HepG2 (cell line): ENCODE measurements around the gene CEACAM3. TPM values are rescaled to one million over a fixed set of nuclear protein-coding genes. Genes with fewer than 3 reads are reported as not detected.

Experiments used
- ATAC-seq: fragments of 200-7000 bp; cut with Tn5 transposase; 3 replicates; pipeline ENCODE4 v1.9.1; 2020; ENCODE audit warnings: mild to moderate bottlenecking, moderate library complexity
- BruUV-seq: library from RNA; stranded (reverse); fragments of 400-500 nt; replicated peaks from 2 replicates; lab custom pipeline; 2021; lab: Mats Ljungman, UMichigan
- CTCF ChIA-PET: fragments of 300-600 bp; formaldehyde crosslinking; extraction: SDS; loops from one replicate; lab custom pipeline; 2021; ENCODE audit warnings: low total read pairs, inconsistent platforms, low intra/inter-chr PET ratio; lab: Yijun Ruan, JAX
- POLR2A ChIA-PET: fragments of 350-600 bp; sonication (Branson Sonifier 250); formaldehyde crosslinking; loops from one replicate; lab custom pipeline; 2020; ENCODE audit warnings: antibody characterized with exemption, inconsistent platforms; lab: Yijun Ruan, JAX
- DNase-seq: peaks from one replicate; pipeline ENCODE4 v3.0.0-alpha.2; 2015; ENCODE audit warnings: low spot score
- FAIRE-seq: peaks from 3 replicates; lab custom pipeline; 2011; peaks lifted over from hg19 to GRCh38; lab: Jason Lieb, UNC
- H2AFZ ChIP-seq: one replicate; pipeline ENCODE4 v1.6.1; 2011; ENCODE audit warnings: low read length, inconsistent platforms
- H3K27ac ChIP-seq: fragments of 300-600 bp; 3 replicates; pipeline ENCODE4 v1.8.0; 2011; ENCODE audit warnings: mixed run types, mild to moderate bottlenecking, mixed read lengths, low read length, inconsistent platforms; ENCODE audit not compliant: insufficient read depth; ENCODE audit errors: extremely low read length
- H3K27me3 ChIP-seq, 2 experiments: fragments of 200-600 bp in 1 of 2; 2 replicates in 1 of 2; 3 replicates in 1 of 2; pipeline versions ENCODE4 v1.6.0 to v1.8.0; 2011; ENCODE audit warnings: low read length in 2 of 2, mild to moderate bottlenecking in 2 of 2, moderate library complexity in 2 of 2, inconsistent platforms in 1 of 2; ENCODE audit not compliant: insufficient read depth in 2 of 2, control insufficient read depth in 1 of 2
- H3K36me3 ChIP-seq, 2 experiments: fragments of 200-600 bp in 1 of 2; replicated peaks in 1 of 2; 2 replicates in 1 of 2; 3 replicates in 1 of 2; pipeline versions ENCODE4 v1.5.1 to v1.8.0; 2011; ENCODE audit warnings: low read length in 2 of 2, inconsistent platforms in 1 of 2; ENCODE audit not compliant: insufficient read depth in 2 of 2, control insufficient read depth in 1 of 2
- H3K4me1 ChIP-seq: 2 replicates; pipeline ENCODE4 v1.5.1; 2012; ENCODE audit warnings: low read length, inconsistent platforms; ENCODE audit not compliant: insufficient read depth
- H3K4me2 ChIP-seq: 2 replicates; pipeline ENCODE4 v1.6.0; 2011; ENCODE audit warnings: low read depth, low read length, inconsistent platforms
- H3K4me3 ChIP-seq, 3 experiments: fragments of 200-600 bp in 1 of 3; sonication (generic), shearing (Covaris generic) in 1 of 3; replicated peaks in 1 of 3; 2 replicates each; pipeline ENCODE4 v1.5.1; 2011 to 2016; ENCODE audit warnings: low read length in 3 of 3, inconsistent platforms in 2 of 3, low read depth in 2 of 3, mild to moderate bottlenecking in 2 of 3, control low read depth in 1 of 3, mixed read lengths in 1 of 3; ENCODE audit not compliant: insufficient read depth in 1 of 3
- H3K79me2 ChIP-seq: one replicate; pipeline ENCODE4 v1.6.1; 2011; ENCODE audit warnings: low read length, inconsistent platforms; ENCODE audit not compliant: insufficient read depth
- H3K9ac ChIP-seq: 2 replicates; pipeline ENCODE4 v1.6.0; 2011; ENCODE audit warnings: mild to moderate bottlenecking, low read depth, low read length, inconsistent platforms; ENCODE audit not compliant: insufficient read depth
- H3K9me3 ChIP-seq: 2 replicates; pipeline ENCODE4 v1.5.1; 2012; ENCODE audit warnings: mild to moderate bottlenecking, low read length
- H4K20me1 ChIP-seq: 2 replicates; pipeline ENCODE4 v1.6.0; 2011; ENCODE audit warnings: inconsistent platforms, mild to moderate bottlenecking, low read length, moderate library complexity; ENCODE audit not compliant: insufficient read depth
- FOXA3 ChIP-seq: IDR thresholded peaks from 2 replicates; pipeline ENCODE4 v1.6.1; 2016; ENCODE audit warnings: missing genetic modification reagents, missing compliant biosample characterization
- FOXK2 ChIP-seq: fragments of 450-650 bp; IDR thresholded peaks from 2 replicates; pipeline ENCODE4 v1.6.1; 2016
- GTF2F1 ChIP-seq: fragments of 150-350 bp; IDR thresholded peaks from 2 replicates; pipeline ENCODE4 v1.6.1; 2014; ENCODE audit warnings: low read length
- MEF2D ChIP-seq: sonication (generic); formaldehyde crosslinking; IDR thresholded peaks from 2 replicates; pipeline ENCODE4 v1.5.1; 2020; ENCODE audit warnings: mild to moderate bottlenecking, missing genetic modification reagents
- NR2F6 ChIP-seq, 2 experiments: IDR thresholded peaks; 2 replicates each; pipeline ENCODE4 v1.6.1; 2016; ENCODE audit warnings: antibody characterized with exemption in 1 of 2, mild to moderate bottlenecking in 1 of 2
- POLR2AphosphoS2 ChIP-seq: IDR thresholded peaks from 2 replicates; pipeline ENCODE4 v1.6.1; 2011; ENCODE audit warnings: low read depth, low read length, improper control_type of control experiment
- POLR2AphosphoS5 ChIP-seq: IDR thresholded peaks from 2 replicates; pipeline ENCODE4 v1.6.1; 2012; ENCODE audit warnings: low read depth, low read length
- RFX3 ChIP-seq: IDR thresholded peaks from 2 replicates; pipeline ENCODE4 v1.6.1; 2016; ENCODE audit warnings: missing biosample characterization, missing genetic modification reagents
- TEAD2 ChIP-seq: sonication (generic); formaldehyde crosslinking; IDR thresholded peaks from 2 replicates; pipeline ENCODE4 v1.9.0; 2021; ENCODE audit warnings: missing genetic modification reagents
- ZNF564 ChIP-seq: sonication (generic); formaldehyde crosslinking; IDR thresholded peaks from 2 replicates; pipeline ENCODE4 v1.8.1; 2023; ENCODE audit warnings: mild to moderate bottlenecking, missing genetic modification reagents
- ZNF605 ChIP-seq: sonication (generic); formaldehyde crosslinking; IDR thresholded peaks from 2 replicates; pipeline ENCODE4 v1.8.0; 2022; ENCODE audit warnings: mild to moderate bottlenecking, missing genetic modification reagents
- ZNF614 ChIP-seq: IDR thresholded peaks from 2 replicates; pipeline ENCODE4 v1.6.1; 2018; ENCODE audit warnings: missing biosample characterization, missing genetic modification reagents, inconsistent platforms, borderline replicate concordance
- ZNF713 ChIP-seq: sonication (generic); formaldehyde crosslinking; IDR thresholded peaks from 2 replicates; pipeline ENCODE4 v1.4.0; 2020; ENCODE audit warnings: mild to moderate bottlenecking, missing genetic modification reagents
- ZNF75D ChIP-seq: sonication (generic); formaldehyde crosslinking; IDR thresholded peaks from 2 replicates; pipeline ENCODE4 v1.8.1; 2023; ENCODE audit warnings: missing genetic modification reagents, mild to moderate bottlenecking, borderline replicate concordance
- ZNF775 ChIP-seq: sonication (generic); formaldehyde crosslinking; IDR thresholded peaks from 2 replicates; pipeline ENCODE4 v1.4.0; 2020; ENCODE audit warnings: missing genetic modification reagents, mild to moderate bottlenecking, moderate library complexity, borderline replicate concordance
- ZNF839 ChIP-seq: sonication (generic); formaldehyde crosslinking; IDR thresholded peaks from 2 replicates; pipeline ENCODE4 v1.4.0; 2020; ENCODE audit warnings: missing genetic modification reagents, mild to moderate bottlenecking, borderline replicate concordance
- WGBS: methylation state at CpG from one replicate; pipeline ENCODE4 v1.1.6; 2017; ENCODE audit warnings: low lambda C conversion rate; 5-methylcytosine and 5-hydroxymethylcytosine counted together
- in situ Hi-C: cut with HindIII; loops from 2 replicates; pipeline ENCODE4 v1.10.0; 2017; ENCODE audit warnings: low pct_unique_long_range_greater_than_20kb; ENCODE audit not compliant: extremely low pct_ligation_motif_present
- intact Hi-C: fragments of 100-400 bp; cut with micrococcal nuclease; formaldehyde crosslinking; loops from one replicate; pipeline ENCODE4 v1.10.0; 2022; ENCODE audit not compliant: unreplicated experiment
- polyA plus RNA-seq, 8 experiments: library from polyadenylated mRNA; depleted of rRNA in 3 of 8; stranded (reverse) in 7 of 8; unstranded in 1 of 8; fragments of >200 nt; fragmentation: Illumina TruSeq in 4 of 8; extraction: Trizol in 4 of 8; gene quantifications; 2 replicates each; pipeline versions ENCODE4 v1.2.1 to v1.2.3, GENCODE V29; 2011 to 2016; ENCODE audit warnings: low read depth in 4 of 8, missing spikeins in 1 of 8, mixed read lengths in 1 of 8; ENCODE audit not compliant: insufficient read depth in 1 of 8
- total RNA-seq, 5 experiments: library from RNA; depleted of rRNA; stranded (reverse); fragments of >200 nt; fragmentation: Illumina TruSeq; extraction: Trizol; gene quantifications; 2 replicates each; pipeline ENCODE4 v1.2.3, GENCODE V29; 2016; ENCODE audit warnings: low read depth in 1 of 5
- TF ChIP-seq, protein P1 (sequence below): IDR thresholded peaks from 2 replicates; pipeline ENCODE4 v1.6.1; 2016
- TF ChIP-seq, protein P2 (sequence below): sonication (generic); formaldehyde crosslinking; IDR thresholded peaks from 2 replicates; pipeline ENCODE4 v1.5.0; 2020; ENCODE audit warnings: mild to moderate bottlenecking, missing genetic modification reagents

The CEACAM3 gene
- total and polyA plus RNA-seq, 2 of the 13 experiments (the other 11 are each of a cell fraction or from before 2014, with no cell fraction given) = not detected

DNA sequence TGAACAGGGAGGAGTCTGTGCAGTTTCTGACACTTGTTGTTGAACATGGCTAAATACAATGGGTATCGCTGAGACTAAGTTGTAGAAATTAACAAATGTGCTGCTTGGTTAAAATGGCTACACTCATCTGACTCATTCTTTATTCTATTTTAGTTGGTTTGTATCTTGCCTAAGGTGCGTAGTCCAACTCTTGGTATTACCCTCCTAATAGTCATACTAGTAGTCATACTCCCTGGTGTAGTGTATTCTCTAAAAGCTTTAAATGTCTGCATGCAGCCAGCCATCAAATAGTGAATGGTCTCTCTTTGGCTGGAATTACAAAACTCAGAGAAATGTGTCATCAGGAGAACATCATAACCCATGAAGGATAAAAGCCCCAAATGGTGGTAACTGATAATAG is 25.0 kb upstream of the CEACAM3 start (continued):
- TF ChIP-seq ZNF605 (CRISPR knock-in tag) (no peak), ZNF75D (CRISPR knock-in tag) (no peak), FOXA3 (CRISPR knock-in tag) (no peak), ZNF713 (no peak), ZNF564 (CRISPR knock-in tag) (no peak), ZNF839 (CRISPR knock-in tag) (no peak), ZNF775 (CRISPR knock-in tag) (no peak), RFX3 (CRISPR knock-in tag) (no peak), FOXK2 (no peak), GTF2F1 (no peak)

DNA sequence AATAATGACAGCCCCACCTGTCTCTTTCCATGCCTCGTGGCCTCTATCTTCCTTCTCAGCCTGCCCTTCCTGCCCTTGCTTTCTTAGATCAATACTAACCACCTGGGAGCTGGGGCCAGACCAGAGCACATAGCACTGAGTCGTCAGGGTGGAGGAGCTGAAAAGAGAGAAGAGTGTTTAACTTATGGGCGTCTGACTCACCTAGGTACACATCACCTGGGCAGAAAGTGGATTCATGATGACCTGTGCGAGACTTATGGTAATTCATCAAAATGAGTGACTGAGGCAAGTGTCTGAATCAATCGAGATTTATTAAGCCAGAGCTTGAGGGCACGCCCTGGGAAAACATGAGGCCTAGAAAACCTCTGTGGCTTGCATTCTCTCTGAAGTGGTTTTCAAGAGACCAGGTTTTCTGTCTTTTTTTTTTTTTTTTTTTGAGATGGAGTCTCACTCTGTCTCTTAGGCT is 21.8 kb upstream of the CEACAM3 start:
- ATAC-seq = no peak
- intact Hi-C loops = no loop called here
- no peaks in the 10 kb centered on the region for H3K79me2 ChIP-seq
- 1% methylated on average over 6 of the region's 6 CpGs for WGBS
- CTCF ChIA-PET = no interaction called here
- H3K27me3 ChIP-seq = peaks cover 0 to 17% of the 10 kb centered on the region in 2 experiments; a peak in 2 of 5 replicates
- H3K36me3 ChIP-seq = no peaks in the 10 kb centered on the region
- POLR2A ChIA-PET = no interaction called here
- no peak overlapping the region for H3K4me3 ChIP-seq
- FAIRE-seq = no peak
- DNase-seq = no peak
- in situ Hi-C loops = no loop called here
- H3K27ac ChIP-seq = no peak overlapping the region
- H2AFZ ChIP-seq = no peak overlapping the region
- no peak overlapping the region for H3K9ac ChIP-seq
- H3K9me3 ChIP-seq = no peaks in the 10 kb centered on the region
- H3K4me1 ChIP-seq = no peaks in the 10 kb centered on the region
- no peaks in the 10 kb centered on the region for H4K20me1 ChIP-seq
- BruUV-seq = no TSS peak
- H3K4me2 ChIP-seq = no peak overlapping the region
- TF ChIP-seq POLR2AphosphoS5 (no peak), TEAD2 (CRISPR knock-in tag) (no peak), POLR2AphosphoS2 (no peak), MEF2D (CRISPR knock-in tag) (no peak), ZNF614 (CRISPR knock-in tag) (no peak), NR2F6 (IDR thresholded peaks at IDR 0.05) (no peak), NR2F6 (CRISPR knock-in tag; IDR thresholded peaks at IDR 0.05) (no peak)
- TF ChIP-seq, protein P1, sequence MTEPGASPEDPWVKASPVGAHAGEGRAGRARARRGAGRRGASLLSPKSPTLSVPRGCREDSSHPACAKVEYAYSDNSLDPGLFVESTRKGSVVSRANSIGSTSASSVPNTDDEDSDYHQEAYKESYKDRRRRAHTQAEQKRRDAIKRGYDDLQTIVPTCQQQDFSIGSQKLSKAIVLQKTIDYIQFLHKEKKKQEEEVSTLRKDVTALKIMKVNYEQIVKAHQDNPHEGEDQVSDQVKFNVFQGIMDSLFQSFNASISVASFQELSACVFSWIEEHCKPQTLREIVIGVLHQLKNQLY (CRISPR knock-in tag) = no peak
- TF ChIP-seq, protein P2, sequence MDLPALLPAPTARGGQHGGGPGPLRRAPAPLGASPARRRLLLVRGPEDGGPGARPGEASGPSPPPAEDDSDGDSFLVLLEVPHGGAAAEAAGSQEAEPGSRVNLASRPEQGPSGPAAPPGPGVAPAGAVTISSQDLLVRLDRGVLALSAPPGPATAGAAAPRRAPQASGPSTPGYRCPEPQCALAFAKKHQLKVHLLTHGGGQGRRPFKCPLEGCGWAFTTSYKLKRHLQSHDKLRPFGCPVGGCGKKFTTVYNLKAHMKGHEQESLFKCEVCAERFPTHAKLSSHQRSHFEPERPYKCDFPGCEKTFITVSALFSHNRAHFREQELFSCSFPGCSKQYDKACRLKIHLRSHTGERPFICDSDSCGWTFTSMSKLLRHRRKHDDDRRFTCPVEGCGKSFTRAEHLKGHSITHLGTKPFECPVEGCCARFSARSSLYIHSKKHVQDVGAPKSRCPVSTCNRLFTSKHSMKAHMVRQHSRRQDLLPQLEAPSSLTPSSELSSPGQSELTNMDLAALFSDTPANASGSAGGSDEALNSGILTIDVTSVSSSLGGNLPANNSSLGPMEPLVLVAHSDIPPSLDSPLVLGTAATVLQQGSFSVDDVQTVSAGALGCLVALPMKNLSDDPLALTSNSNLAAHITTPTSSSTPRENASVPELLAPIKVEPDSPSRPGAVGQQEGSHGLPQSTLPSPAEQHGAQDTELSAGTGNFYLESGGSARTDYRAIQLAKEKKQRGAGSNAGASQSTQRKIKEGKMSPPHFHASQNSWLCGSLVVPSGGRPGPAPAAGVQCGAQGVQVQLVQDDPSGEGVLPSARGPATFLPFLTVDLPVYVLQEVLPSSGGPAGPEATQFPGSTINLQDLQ (CRISPR knock-in tag) = no peak
